SK-N-SH (cell line): ENCODE data around the gene TXNDC5. TPM values are rescaled to one million over a fixed set of nuclear protein-coding genes. Genes with fewer than 3 reads are reported as not detected.

Experiments used
- CTCF ChIA-PET: fragments of 300-600, 350-600 bp; formaldehyde crosslinking; extraction: SDS; loops from one replicate; lab custom pipeline; 2021; lab: Yijun Ruan, JAX
- POLR2A ChIA-PET: fragments of 350-600 bp; sonication (Branson Sonifier 250); formaldehyde crosslinking; extraction: SDS; loops from one replicate; lab custom pipeline; 2020; ENCODE audit warnings: antibody characterized with exemption, inconsistent platforms; lab: Yijun Ruan, JAX
- DNase-seq: peaks from one replicate; pipeline ENCODE4 v3.0.0; 2012
- H2AFZ ChIP-seq: fragments of 200-600 bp; sonication (generic); 2 replicates; pipeline ENCODE4 v1.8.1; 2016; ENCODE audit warnings: antibody characterized with exemption, mild to moderate bottlenecking, low read depth
- H3F3A ChIP-seq: fragments of 200-600 bp; sonication (generic); replicated peaks from 2 replicates; pipeline ENCODE3; 2016; ENCODE audit warnings: antibody characterized with exemption, mild to moderate bottlenecking; ENCODE audit not compliant: insufficient read depth
- H3K27ac ChIP-seq, 2 experiments: fragments of 200-500 bp in 1 of 2; fragments of 200-600 bp in 1 of 2; sonication (Bioruptor generic) in 1 of 2; sonication (generic), shearing (Covaris generic) in 1 of 2; 2 replicates each; pipeline versions ENCODE4 v1.5.1 to v1.6.1; 2014 to 2016; ENCODE audit warnings: low read depth in 2 of 2, inconsistent platforms in 1 of 2, low read length in 1 of 2, mild to moderate bottlenecking in 1 of 2, mixed read lengths in 1 of 2
- H3K27me3 ChIP-seq: fragments of 200-600 bp; sonication (generic), shearing (Covaris generic); 2 replicates; pipeline ENCODE4 v1.6.1; 2016; ENCODE audit warnings: mixed run types; ENCODE audit not compliant: insufficient read depth
- H3K36me3 ChIP-seq, 2 experiments: fragments of 200-500 bp in 1 of 2; fragments of 200-600 bp in 1 of 2; sonication (Bioruptor generic) in 1 of 2; sonication (generic) in 1 of 2; replicated peaks in 1 of 2; 2 replicates each; pipeline versions ENCODE3 to v1.5.1; 2014 to 2016; ENCODE audit warnings: low read length in 1 of 2, mild to moderate bottlenecking in 1 of 2; ENCODE audit not compliant: insufficient read depth in 2 of 2, control insufficient read depth in 1 of 2
- H3K4me1 ChIP-seq, 2 experiments: fragments of 200-500 bp in 1 of 2; fragments of 200-600 bp in 1 of 2; sonication (Bioruptor generic) in 1 of 2; sonication (generic), shearing (Covaris generic) in 1 of 2; 2 replicates each; pipeline versions ENCODE4 v1.5.1 to v1.6.1; 2014 to 2016; ENCODE audit warnings: low read depth in 1 of 2, low read length in 1 of 2, mixed run types in 1 of 2; ENCODE audit not compliant: insufficient read depth in 2 of 2, control insufficient read depth in 1 of 2
- H3K4me2 ChIP-seq: fragments of 200-600 bp; sonication (generic), shearing (Covaris generic); 2 replicates; pipeline ENCODE4 v1.6.1; 2017; ENCODE audit warnings: mixed run types
- H3K4me3 ChIP-seq, 2 experiments: fragments of 200-500 bp in 1 of 2; fragments of 200-600 bp in 1 of 2; sonication (Bioruptor generic) in 1 of 2; sonication (generic), shearing (Covaris generic) in 1 of 2; 2 replicates each; pipeline versions ENCODE4 v1.5.1 to v1.8.1; 2014 to 2016; ENCODE audit warnings: low read depth in 2 of 2, inconsistent platforms in 1 of 2, low read length in 1 of 2, mild to moderate bottlenecking in 1 of 2, mixed read lengths in 1 of 2, moderate library complexity in 1 of 2
- H3K79me2 ChIP-seq: fragments of 200-600 bp; sonication (generic); 2 replicates; pipeline ENCODE4 v1.8.1; 2017; ENCODE audit warnings: mild to moderate bottlenecking; ENCODE audit not compliant: insufficient read depth
- H3K9ac ChIP-seq: fragments of 200-600 bp; sonication (generic); 2 replicates; pipeline ENCODE4 v1.6.1; 2017; ENCODE audit warnings: mixed run types
- H3K9me2 ChIP-seq: fragments of 200-600 bp; sonication (generic); 2 replicates; pipeline ENCODE4 v1.6.1; 2017; ENCODE audit warnings: mixed run types
- H3K9me3 ChIP-seq: fragments of 200-600 bp; sonication (generic); 2 replicates; pipeline ENCODE4 v1.6.1; 2017; ENCODE audit warnings: mixed run types, mild to moderate bottlenecking, moderate library complexity
- H4K20me1 ChIP-seq: fragments of 200-600 bp; sonication (generic); 2 replicates; pipeline ENCODE4 v1.6.1; 2017; ENCODE audit warnings: mild to moderate bottlenecking, mixed run types; ENCODE audit not compliant: insufficient read depth
- ELF1 ChIP-seq: IDR thresholded peaks from 2 replicates; pipeline ENCODE4 v1.4.0; 2012
- EZH2phosphoT487 ChIP-seq: fragments of 200-600 bp; sonication (generic); IDR thresholded peaks from 2 replicates; pipeline ENCODE4 v1.6.1; 2017; ENCODE audit warnings: low read depth, mixed run types, mild to moderate bottlenecking, antibody characterized with exemption, moderate library complexity, borderline replicate concordance
- FOXJ3 ChIP-seq: sonication (generic); formaldehyde crosslinking; IDR thresholded peaks from 2 replicates; pipeline ENCODE4 v1.5.1; 2020; ENCODE audit warnings: mild to moderate bottlenecking, missing genetic modification reagents
- GABPA ChIP-seq: IDR thresholded peaks from 2 replicates; pipeline ENCODE4 v1.4.0; 2012; ENCODE audit warnings: low read depth, mild to moderate bottlenecking
- JUND ChIP-seq: IDR thresholded peaks from 2 replicates; pipeline ENCODE4 v1.4.0; 2012
- MEF2A ChIP-seq: IDR thresholded peaks from 2 replicates; pipeline ENCODE4 v1.4.0; 2012; ENCODE audit warnings: low read depth, borderline replicate concordance
- NFIC ChIP-seq: IDR thresholded peaks from 2 replicates; pipeline ENCODE4 v1.4.0; 2012; ENCODE audit warnings: borderline replicate concordance
- POLR2AphosphoS5 ChIP-seq: IDR thresholded peaks from 2 replicates; pipeline ENCODE4 v1.6.1; 2012; ENCODE audit warnings: low read depth, low read length
- RFX5 ChIP-seq: IDR thresholded peaks from 2 replicates; pipeline ENCODE4 v1.6.1; 2012; ENCODE audit warnings: mild to moderate bottlenecking, improper control_type of control experiment, low read length
- SIN3A ChIP-seq: IDR thresholded peaks from 2 replicates; pipeline ENCODE4 v1.6.1; 2012; ENCODE audit warnings: low read depth, mild to moderate bottlenecking, low read length, moderate library complexity, borderline replicate concordance
- SMC3 ChIP-seq: IDR thresholded peaks from 2 replicates; pipeline ENCODE4 v1.6.1; 2012; ENCODE audit warnings: low read depth, low read length, improper control_type of control experiment
- TAF1 ChIP-seq: IDR thresholded peaks from 2 replicates; pipeline ENCODE4 v1.6.1; 2012; ENCODE audit warnings: low read depth, mild to moderate bottlenecking, low read length, moderate library complexity, borderline replicate concordance
- TCF12 ChIP-seq: IDR thresholded peaks from 2 replicates; pipeline ENCODE4 v1.4.0; 2012
- YY1 ChIP-seq: IDR thresholded peaks from 2 replicates; pipeline ENCODE4 v1.4.0; 2012; ENCODE audit warnings: low read depth, mild to moderate bottlenecking
- WGBS: methylation state at CpG from one replicate; pipeline ENCODE4 v1.1.6; 2017; ENCODE audit warnings: low lambda C conversion rate; 5-methylcytosine and 5-hydroxymethylcytosine counted together
- polyA plus RNA-seq, 3 experiments: library from polyadenylated mRNA; depleted of rRNA; stranded (reverse); fragments of >200 nt; gene quantifications; 2 replicates each; pipeline ENCODE4 v1.2.3, GENCODE V29; 2012
- TF ChIP-seq, protein P1 (sequence below): IDR thresholded peaks from 2 replicates; pipeline ENCODE4 v1.4.0; 2012; ENCODE audit warnings: low read depth, borderline replicate concordance
- TF ChIP-seq, protein P2 (sequence below): IDR thresholded peaks from 2 replicates; pipeline ENCODE4 v1.4.0; 2012; ENCODE audit warnings: low read depth
- TF ChIP-seq, protein P3 (sequence below): fragments of 150-350 bp; IDR thresholded peaks from 2 replicates; pipeline ENCODE4 v1.6.1; 2017; ENCODE audit warnings: antibody characterized with exemption, low read length, low read depth, borderline replicate concordance
- TF ChIP-seq, protein P4 (sequence below): IDR thresholded peaks from 2 replicates; pipeline ENCODE4; 2012

Gene TXNDC5
- polyA plus RNA-seq, 1 of the 3 experiments (the other 2 are of a cell fraction): 187 TPM

DNA sequence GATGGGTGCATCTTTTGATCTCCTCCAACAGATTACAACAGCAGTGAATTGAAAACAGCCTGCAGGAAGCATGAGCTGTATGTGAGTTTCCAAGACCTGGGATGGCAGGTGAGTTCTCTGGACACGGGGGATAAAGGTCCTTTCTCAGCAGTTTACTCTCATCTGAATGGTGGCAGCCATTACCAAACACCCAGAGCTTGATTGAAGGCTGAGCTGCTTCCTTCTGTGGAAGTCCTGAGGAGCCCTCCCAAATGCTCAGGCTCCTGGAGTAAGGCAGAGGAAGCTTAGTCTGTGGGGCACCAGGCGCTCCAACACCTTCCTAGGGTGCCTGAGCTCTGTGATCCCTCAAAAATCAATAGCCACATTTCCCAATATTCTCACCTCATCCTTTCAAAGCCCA lies 31.5 kb downstream of the TXNDC5 start:
- peaks cover 3% of the 10 kb centered on the region for H3F3A ChIP-seq
- no peak overlapping the region for H3K4me3 ChIP-seq
- CTCF ChIA-PET: no interaction called here
- H3K4me1 ChIP-seq: no peaks in the 10 kb centered on the region
- H2AFZ ChIP-seq: no peak overlapping the region
- H3K9me2 ChIP-seq: no peaks in the 10 kb centered on the region
- H3K9me3 ChIP-seq: no peaks in the 10 kb centered on the region
- TF ChIP-seq FOXJ3 (CRISPR knock-in tag): no peak
- TF ChIP-seq JUND: no peak
- TF ChIP-seq, protein P1, sequence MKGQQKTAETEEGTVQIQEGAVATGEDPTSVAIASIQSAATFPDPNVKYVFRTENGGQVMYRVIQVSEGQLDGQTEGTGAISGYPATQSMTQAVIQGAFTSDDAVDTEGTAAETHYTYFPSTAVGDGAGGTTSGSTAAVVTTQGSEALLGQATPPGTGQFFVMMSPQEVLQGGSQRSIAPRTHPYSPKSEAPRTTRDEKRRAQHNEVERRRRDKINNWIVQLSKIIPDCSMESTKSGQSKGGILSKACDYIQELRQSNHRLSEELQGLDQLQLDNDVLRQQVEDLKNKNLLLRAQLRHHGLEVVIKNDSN: no peak
- no peak for TF ChIP-seq RFX5
- no peak for TF ChIP-seq GABPA
- TF ChIP-seq YY1: no peak
- no peak for TF ChIP-seq TAF1
- no peak for TF ChIP-seq TCF12
- no peak for TF ChIP-seq SIN3A
- TF ChIP-seq, protein P2, sequence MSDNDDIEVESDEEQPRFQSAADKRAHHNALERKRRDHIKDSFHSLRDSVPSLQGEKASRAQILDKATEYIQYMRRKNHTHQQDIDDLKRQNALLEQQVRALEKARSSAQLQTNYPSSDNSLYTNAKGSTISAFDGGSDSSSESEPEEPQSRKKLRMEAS: no peak
- TF ChIP-seq MEF2A: no peak
- TF ChIP-seq EZH2phosphoT487: no peak
- TF ChIP-seq, protein P3, sequence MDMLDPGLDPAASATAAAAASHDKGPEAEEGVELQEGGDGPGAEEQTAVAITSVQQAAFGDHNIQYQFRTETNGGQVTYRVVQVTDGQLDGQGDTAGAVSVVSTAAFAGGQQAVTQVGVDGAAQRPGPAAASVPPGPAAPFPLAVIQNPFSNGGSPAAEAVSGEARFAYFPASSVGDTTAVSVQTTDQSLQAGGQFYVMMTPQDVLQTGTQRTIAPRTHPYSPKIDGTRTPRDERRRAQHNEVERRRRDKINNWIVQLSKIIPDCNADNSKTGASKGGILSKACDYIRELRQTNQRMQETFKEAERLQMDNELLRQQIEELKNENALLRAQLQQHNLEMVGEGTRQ: no peak
- TF ChIP-seq, protein P4, sequence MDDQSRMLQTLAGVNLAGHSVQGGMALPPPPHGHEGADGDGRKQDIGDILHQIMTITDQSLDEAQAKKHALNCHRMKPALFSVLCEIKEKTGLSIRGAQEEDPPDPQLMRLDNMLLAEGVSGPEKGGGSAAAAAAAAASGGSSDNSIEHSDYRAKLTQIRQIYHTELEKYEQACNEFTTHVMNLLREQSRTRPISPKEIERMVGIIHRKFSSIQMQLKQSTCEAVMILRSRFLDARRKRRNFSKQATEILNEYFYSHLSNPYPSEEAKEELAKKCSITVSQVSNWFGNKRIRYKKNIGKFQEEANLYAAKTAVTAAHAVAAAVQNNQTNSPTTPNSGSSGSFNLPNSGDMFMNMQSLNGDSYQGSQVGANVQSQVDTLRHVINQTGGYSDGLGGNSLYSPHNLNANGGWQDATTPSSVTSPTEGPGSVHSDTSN: no peak
- no peak for TF ChIP-seq SMC3
- TF ChIP-seq POLR2AphosphoS5: no peak
- no peak for TF ChIP-seq ELF1
- TF ChIP-seq NFIC: no peak
- TF ChIP-seq, all 33 proteins: peak for 0
- Histone ChIP-seq H3K27me3 (no peaks in the 10 kb centered on the region), H3K4me2 (no peak overlapping the region), H3K79me2 (no peaks in the 10 kb centered on the region), H4K20me1 (no peaks in the 10 kb centered on the region), H3K27ac (no peak overlapping the region), H3K9ac (no peak overlapping the region), H3K36me3 (peaks cover 20 to 38% of the 10 kb centered on the region in 2 experiments)
- POLR2A ChIA-PET: no interaction called here
- WGBS: 100% methylated on average over 1 of the region's 2 CpGs
- DNase-seq: no peak
